IPS-20b (cell line): ENCODE data around the gene NPLOC4.

Experiments
- H3K27ac ChIP-seq: one replicate; pipeline ENCODE4 v1.5.1; 2013; ENCODE audit warnings: low read length
- H3K27me3 ChIP-seq: 2 replicates; pipeline ENCODE4 v1.6.1; 2013; ENCODE audit warnings: mild to moderate bottlenecking, low read length, inconsistent platforms; ENCODE audit not compliant: insufficient read depth
- H3K36me3 ChIP-seq: 2 replicates; pipeline ENCODE4 v1.6.1; 2013; ENCODE audit warnings: low read depth, mild to moderate bottlenecking, inconsistent platforms, low read length, moderate library complexity; ENCODE audit not compliant: insufficient read depth
- H3K4me1 ChIP-seq: 2 replicates; pipeline ENCODE4 v1.6.1; 2013; ENCODE audit warnings: mild to moderate bottlenecking, control low read depth, inconsistent platforms, low read length, moderate library complexity; ENCODE audit not compliant: insufficient read depth
- H3K4me3 ChIP-seq: 2 replicates; pipeline ENCODE4 v1.5.1; 2013; ENCODE audit warnings: mild to moderate bottlenecking, low read length, inconsistent platforms
- H3K9ac ChIP-seq: 2 replicates; pipeline ENCODE4 v1.6.1; 2013; ENCODE audit warnings: low read depth, mild to moderate bottlenecking, inconsistent platforms, low read length, moderate library complexity
- H3K9me3 ChIP-seq: 2 replicates; pipeline ENCODE4 v1.6.1; 2013; ENCODE audit warnings: mild to moderate bottlenecking, low read depth, low read length, inconsistent platforms; ENCODE audit not compliant: insufficient read depth

NPLOC4 gene

GRCh38 chr17:81538651-81539570 lies 98.0 kb downstream of the NPLOC4 start:
- Histone ChIP-seq H3K4me3 (no peak overlapping the region), H3K4me1 (no peaks in the 10 kb centered on the region), H3K9me3 (no peaks in the 10 kb centered on the region), H3K27ac (no peak overlapping the region), H3K36me3 (peaks cover 20% of the 10 kb centered on the region), H3K9ac (no peak overlapping the region), H3K27me3 (peaks cover 29% of the 10 kb centered on the region)

GRCh38 chr17:81537856-81538555 lies 98.9 kb downstream of the NPLOC4 start:
- no peak overlapping the region for H3K4me3 ChIP-seq
- H3K27ac ChIP-seq, result no peak overlapping the region
- H3K9me3 ChIP-seq, result no peaks in the 10 kb centered on the region
- no peak overlapping the region for H3K9ac ChIP-seq
- H3K36me3 ChIP-seq, result peaks cover 11% of the 10 kb centered on the region
- H3K4me1 ChIP-seq, result no peaks in the 10 kb centered on the region
- peaks cover 38% of the 10 kb centered on the region for H3K27me3 ChIP-seq

- no peaks in the 10 kb centered on the region for H3K4me1 ChIP-seq
- H3K27ac ChIP-seq, result no peak overlapping the region
- H3K27me3 ChIP-seq, result peaks cover 44% of the 10 kb centered on the region
- H3K36me3 ChIP-seq, result peaks cover 6% of the 10 kb centered on the region; the same call in 1 of the 2 replicates
- peak overlapping the region; percentile 29; the same call in 1 of the 2 replicates for H3K4me3 ChIP-seq
- H3K9ac ChIP-seq, result peak overlapping the region; percentile 10; the same call in 1 of the 2 replicates
- H3K9me3 ChIP-seq, result no peaks in the 10 kb centered on the region
These were observed 99.5 kb downstream of the NPLOC4 start for GRCh38 chr17:81537343-81537855.

- Histone ChIP-seq H3K27ac (no peak overlapping the region), H3K4me1 (no peaks in the 10 kb centered on the region), H3K9ac (peak overlapping the region; percentile 10; the same call in 1 of the 2 replicates), H3K36me3 (peaks cover 6% of the 10 kb centered on the region; the same call in 1 of the 2 replicates), H3K9me3 (no peaks in the 10 kb centered on the region), H3K27me3 (peaks cover 48% of the 10 kb centered on the region), H3K4me3 (peak overlapping the region; percentile 29; the same call in 1 of the 2 replicates)
These were observed 100.3 kb downstream of the NPLOC4 start for GRCh38 chr17:81536299-81537290.

- Histone ChIP-seq H3K9me3 (no peaks in the 10 kb centered on the region), H3K36me3 (peaks cover 6% of the 10 kb centered on the region; the same call in 1 of the 2 replicates), H3K9ac (no peak overlapping the region), H3K27me3 (peaks cover 48% of the 10 kb centered on the region), H3K4me3 (no peak overlapping the region), H3K27ac (no peak overlapping the region), H3K4me1 (no peaks in the 10 kb centered on the region)
These were observed 101.2 kb downstream of the NPLOC4 start for GRCh38 chr17:81535480-81536298.

GRCh38 chr17:81535007-81535328 lies 101.9 kb downstream of the NPLOC4 start:
- peaks cover 3% of the 10 kb centered on the region; the same call in 1 of the 2 replicates for H3K36me3 ChIP-seq
- H3K27ac ChIP-seq, result no peak overlapping the region
- H3K4me3 ChIP-seq, result no peak overlapping the region
- no peak overlapping the region for H3K9ac ChIP-seq
- H3K9me3 ChIP-seq, result no peaks in the 10 kb centered on the region
- no peaks in the 10 kb centered on the region for H3K4me1 ChIP-seq
- peaks cover 48% of the 10 kb centered on the region for H3K27me3 ChIP-seq

- Histone ChIP-seq H3K4me3 (no peak overlapping the region), H3K27ac (no peak overlapping the region), H3K27me3 (peaks cover 48% of the 10 kb centered on the region), H3K9ac (no peak overlapping the region), H3K9me3 (no peaks in the 10 kb centered on the region), H3K4me1 (no peaks in the 10 kb centered on the region), H3K36me3 (no peaks in the 10 kb centered on the region)
These were observed 102.5 kb downstream of the NPLOC4 start for GRCh38 chr17:81534157-81535006.

- Histone ChIP-seq H3K27ac (no peak overlapping the region), H3K36me3 (no peaks in the 10 kb centered on the region), H3K4me3 (no peak overlapping the region), H3K27me3 (peaks cover 48% of the 10 kb centered on the region), H3K4me1 (no peaks in the 10 kb centered on the region), H3K9me3 (no peaks in the 10 kb centered on the region), H3K9ac (no peak overlapping the region)
These were observed 103.4 kb downstream of the NPLOC4 start for GRCh38 chr17:81533339-81534141.

- no peaks in the 10 kb centered on the region for H3K36me3 ChIP-seq
- no peaks in the 10 kb centered on the region for H3K4me1 ChIP-seq
- no peak overlapping the region for H3K4me3 ChIP-seq
- peaks cover 48% of the 10 kb centered on the region for H3K27me3 ChIP-seq
- no peak overlapping the region for H3K27ac ChIP-seq
- no peaks in the 10 kb centered on the region for H3K9me3 ChIP-seq
- no peak overlapping the region for H3K9ac ChIP-seq
These were observed 104.2 kb downstream of the NPLOC4 start for GRCh38 chr17:81532490-81533287.
